Endothelial cell of umbilical vein (primary cell): ENCODE measurements around the gene MLC1. TPM values are rescaled to one million over a fixed set of nuclear protein-coding genes. Genes with fewer than 3 reads are reported as not detected.

Experiments used
- BruUV-seq: library from RNA; stranded (reverse); fragments of 400-500 nt; replicated peaks from 2 replicates; lab custom pipeline; 2021; lab: Mats Ljungman, UMichigan
- CTCF ChIA-PET: fragments of 300-600, 350-600 bp; sonication (Branson Sonifier 250); formaldehyde crosslinking; loops from one replicate; lab custom pipeline; 2021; ENCODE audit warnings: antibody characterized with exemption, inconsistent platforms; lab: Charles Lee
- POLR2A ChIA-PET: fragments of 300-600, 350-600 bp; sonication (Branson Sonifier 250); formaldehyde crosslinking; loops from one replicate; lab custom pipeline; 2021; ENCODE audit warnings: antibody characterized with exemption, inconsistent platforms; lab: Charles Lee
- DNase-seq: peaks from one replicate; pipeline ENCODE4 v3.0.0-alpha.2; 2011; ENCODE audit warnings: low read depth, low spot score
- FAIRE-seq: peaks from 2 replicates; lab custom pipeline; 2011; peaks lifted over from hg19 to GRCh38; lab: Jason Lieb, UNC
- H2AFZ ChIP-seq: 2 replicates; pipeline ENCODE4 v1.6.0; 2012; ENCODE audit warnings: low read depth, low read length, control low read depth, inconsistent platforms
- H3K27ac ChIP-seq: 2 replicates; pipeline ENCODE4 v1.5.1; 2011; ENCODE audit warnings: low read depth, mild to moderate bottlenecking, control low read depth, low read length, moderate library complexity; ENCODE audit not compliant: insufficient read depth
- H3K27me3 ChIP-seq, 2 experiments: 2 replicates each; pipeline versions ENCODE4 v1.6.0 to v1.6.1; 2011; ENCODE audit warnings: low read length in 2 of 2, mixed read lengths in 1 of 2; ENCODE audit not compliant: control insufficient read depth in 2 of 2, insufficient read depth in 2 of 2
- H3K36me3 ChIP-seq, 2 experiments: 2 replicates in 1 of 2; 3 replicates in 1 of 2; pipeline ENCODE4 v1.5.1; 2011; ENCODE audit warnings: low read length in 2 of 2, mild to moderate bottlenecking in 1 of 2, moderate library complexity in 1 of 2; ENCODE audit not compliant: control insufficient read depth in 2 of 2, insufficient read depth in 2 of 2; ENCODE audit errors: extremely low read depth in 1 of 2
- H3K4me1 ChIP-seq: 3 replicates; pipeline ENCODE4 v1.5.1; 2011; ENCODE audit warnings: mild to moderate bottlenecking, low read length; ENCODE audit not compliant: control insufficient read depth, insufficient read depth; ENCODE audit errors: extremely low read depth
- H3K4me2 ChIP-seq: 2 replicates; pipeline ENCODE4 v1.6.1; 2011; ENCODE audit warnings: low read length, control low read depth, mixed read lengths; ENCODE audit not compliant: insufficient read depth
- H3K4me3 ChIP-seq, 3 experiments: fragments of 200-600 bp in 1 of 3; sonication (generic), shearing (Covaris generic) in 1 of 3; replicated peaks in 1 of 3; 2 replicates each; pipeline ENCODE4 v1.5.1; 2011 to 2016; ENCODE audit warnings: control low read depth in 3 of 3, low read length in 3 of 3, mild to moderate bottlenecking in 2 of 3, inconsistent platforms in 1 of 3, low read depth in 1 of 3, moderate library complexity in 1 of 3; ENCODE audit not compliant: insufficient read depth in 1 of 3
- H3K79me2 ChIP-seq: 2 replicates; pipeline ENCODE4 v1.6.0; 2012; ENCODE audit warnings: low read length, inconsistent platforms; ENCODE audit not compliant: control insufficient read depth, insufficient read depth
- H3K9ac ChIP-seq: replicated peaks from 2 replicates; pipeline ENCODE3; 2011; ENCODE audit warnings: low read length, control low read depth; ENCODE audit not compliant: insufficient read depth; ENCODE audit errors: extremely low read depth
- H3K9me1 ChIP-seq: replicated peaks from 3 replicates; pipeline ENCODE4 v1.6.0; 2011; ENCODE audit warnings: mild to moderate bottlenecking, low read length; ENCODE audit not compliant: control insufficient read depth, insufficient read depth; ENCODE audit errors: extremely low read depth
- H3K9me3 ChIP-seq: replicated peaks from 2 replicates; pipeline ENCODE4 v1.5.1; 2012; ENCODE audit warnings: low read length, inconsistent platforms; ENCODE audit not compliant: control insufficient read depth, insufficient read depth
- H4K20me1 ChIP-seq: replicated peaks from 2 replicates; pipeline ENCODE3; 2011; ENCODE audit warnings: mild to moderate bottlenecking, low read length; ENCODE audit not compliant: control insufficient read depth, insufficient read depth; ENCODE audit errors: extremely low read depth
- EZH2 ChIP-seq: IDR thresholded peaks from 2 replicates; pipeline ENCODE4 v1.6.1; 2012; ENCODE audit warnings: borderline replicate concordance, low read depth, mild to moderate bottlenecking, moderate library complexity, low read length, inconsistent platforms; ENCODE audit not compliant: severe bottlenecking
- FOS ChIP-seq: IDR thresholded peaks from 2 replicates; pipeline ENCODE4 v1.6.1; 2011; ENCODE audit warnings: mild to moderate bottlenecking, low read length, moderate library complexity, borderline replicate concordance; ENCODE audit not compliant: insufficient read depth
- GATA2 ChIP-seq: IDR thresholded peaks from 2 replicates; pipeline ENCODE4 v1.7.0; 2011; ENCODE audit warnings: low read depth, mild to moderate bottlenecking, moderate library complexity, mixed read lengths, low read length; ENCODE audit not compliant: insufficient read length, insufficient read depth
- JUN ChIP-seq: IDR thresholded peaks from 2 replicates; pipeline ENCODE4 v1.6.1; 2011; ENCODE audit warnings: borderline replicate concordance, low read depth; ENCODE audit not compliant: insufficient read length, insufficient read depth
- MYC ChIP-seq: IDR thresholded peaks from one replicate; pipeline ENCODE4 v1.6.1; 2011; ENCODE audit warnings: mild to moderate bottlenecking, low read depth, low read length
- POLR2A ChIP-seq: IDR thresholded peaks from 2 replicates; pipeline ENCODE4 v1.6.1; 2012; ENCODE audit warnings: low read depth, mild to moderate bottlenecking, control low read depth, low read length
- POLR2AphosphoS5 ChIP-seq: IDR thresholded peaks from 2 replicates; pipeline ENCODE4 v1.6.1; 2012; ENCODE audit warnings: low read depth, mild to moderate bottlenecking, control low read depth, low read length, moderate library complexity; ENCODE audit not compliant: insufficient read depth
- dilution Hi-C: fragments of 300-500 bp; cut with MboI; formaldehyde crosslinking; loops from one replicate; pipeline ENCODE4 v1.15.0; 2019; ENCODE audit warnings: low sequenced_read_pairs; ENCODE audit not compliant: extremely low pct_ligation_motif_present
- intact Hi-C: fragments of 100-400 bp; cut with micrococcal nuclease; formaldehyde crosslinking; loops from one replicate; pipeline ENCODE4 v1.10.0; 2022
- polyA plus RNA-seq, 4 experiments: library from polyadenylated mRNA; depleted of rRNA in 3 of 4; stranded (reverse) in 3 of 4; unstranded in 1 of 4; fragments of >200 nt; gene quantifications; 2 replicates each; pipeline versions ENCODE4 v1.2.1 to v1.2.3, GENCODE V29; 2011 to 2012; ENCODE audit warnings: missing spikeins in 1 of 4
- total RNA-seq: library from RNA; stranded (reverse); gene quantifications from 2 replicates; pipeline ENCODE4 v1.2.3, GENCODE V29; 2021
- TF ChIP-seq, protein P1 (sequence below): IDR thresholded peaks from 2 replicates; pipeline ENCODE4 v1.6.1; 2011; ENCODE audit not compliant: insufficient read depth, insufficient read length
- TF ChIP-seq, protein P2 (sequence below), 2 donors: IDR thresholded peaks; 1 replicate in 1 of 2; 2 replicates in 1 of 2; pipeline ENCODE4 v1.5.1; 2011; ENCODE audit warnings: low read length in 2 of 2, mild to moderate bottlenecking in 2 of 2, moderate library complexity in 2 of 2, control low read depth in 1 of 2, inconsistent platforms in 1 of 2, low read depth in 1 of 2; ENCODE audit not compliant: insufficient read depth in 1 of 2; ENCODE audit errors: extremely low read depth in 1 of 2

The MLC1 gene
- total and polyA plus RNA-seq, 2 donors (not counting 3 experiments of a cell fraction or from before 2014, with no cell fraction given) = not detected

GRCh38 chr22:50035131-50035881 lies 49.9 kb downstream of the MLC1 start:
- intact Hi-C loops = no loop called here

More at GRCh38 chr22:50035131-50035881, 49.9 kb downstream of the MLC1 start:
- Histone ChIP-seq H3K9me3 (no peaks in the 10 kb centered on the region), H3K79me2 (no peaks in the 10 kb centered on the region), H4K20me1 (no peaks in the 10 kb centered on the region), H2AFZ (no peak overlapping the region), H3K4me1 (no peaks in the 10 kb centered on the region), H3K36me3 (no peaks in the 10 kb centered on the region), H3K9ac (no peak overlapping the region), H3K4me2 (no peak overlapping the region), H3K9me1 (no peaks in the 10 kb centered on the region), H3K27ac (no peak overlapping the region), H3K4me3 (no peak overlapping the region), H3K27me3 (no peaks in the 10 kb centered on the region)
- DNase-seq = no peak
- ChIA-PET CTCF (interaction anchor here (1.3 kb wide), 1 partner anchor 104 kb away, joined by 4 read pairs; no protein-coding TSS in a partner anchor), POLR2A (no interaction called here)
- dilution Hi-C loops = no loop called here
- FAIRE-seq = no peak
- BruUV-seq = no TSS peak
- TF ChIP-seq GATA2 (no peak), POLR2AphosphoS5 (no peak), EZH2 (no peak), POLR2A (no peak), MYC (no peak), FOS (no peak), JUN (no peak)
- TF ChIP-seq, protein P1, sequence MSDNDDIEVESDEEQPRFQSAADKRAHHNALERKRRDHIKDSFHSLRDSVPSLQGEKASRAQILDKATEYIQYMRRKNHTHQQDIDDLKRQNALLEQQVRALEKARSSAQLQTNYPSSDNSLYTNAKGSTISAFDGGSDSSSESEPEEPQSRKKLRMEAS = no peak
- TF ChIP-seq, protein P2, sequence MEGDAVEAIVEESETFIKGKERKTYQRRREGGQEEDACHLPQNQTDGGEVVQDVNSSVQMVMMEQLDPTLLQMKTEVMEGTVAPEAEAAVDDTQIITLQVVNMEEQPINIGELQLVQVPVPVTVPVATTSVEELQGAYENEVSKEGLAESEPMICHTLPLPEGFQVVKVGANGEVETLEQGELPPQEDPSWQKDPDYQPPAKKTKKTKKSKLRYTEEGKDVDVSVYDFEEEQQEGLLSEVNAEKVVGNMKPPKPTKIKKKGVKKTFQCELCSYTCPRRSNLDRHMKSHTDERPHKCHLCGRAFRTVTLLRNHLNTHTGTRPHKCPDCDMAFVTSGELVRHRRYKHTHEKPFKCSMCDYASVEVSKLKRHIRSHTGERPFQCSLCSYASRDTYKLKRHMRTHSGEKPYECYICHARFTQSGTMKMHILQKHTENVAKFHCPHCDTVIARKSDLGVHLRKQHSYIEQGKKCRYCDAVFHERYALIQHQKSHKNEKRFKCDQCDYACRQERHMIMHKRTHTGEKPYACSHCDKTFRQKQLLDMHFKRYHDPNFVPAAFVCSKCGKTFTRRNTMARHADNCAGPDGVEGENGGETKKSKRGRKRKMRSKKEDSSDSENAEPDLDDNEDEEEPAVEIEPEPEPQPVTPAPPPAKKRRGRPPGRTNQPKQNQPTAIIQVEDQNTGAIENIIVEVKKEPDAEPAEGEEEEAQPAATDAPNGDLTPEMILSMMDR (IDR thresholded peaks at IDR 0.05; ENCODE audit: extremely low read depth in 1 of 2, insufficient read depth in 1 of 2, low read depth in 1 of 2, low read length in 2 of 2) = no peak
